GM21528 (cell line): ENCODE data around the gene SPATA2.
"Not testable (repeated sequence)": the region's sequence is repeated elsewhere in the genome, so short reads cannot be mapped to it uniquely, and the experiment has no call there.

Source experiments
- ATAC-seq: cut with Tn5 transposase; IDR thresholded peaks from one replicate; pipeline ENCODE4 v1.9.1; 2021; ENCODE audit warnings: mild to moderate bottlenecking, moderate library complexity; ENCODE audit not compliant: unreplicated experiment, low FRiP score

SPATA2 gene

DNA sequence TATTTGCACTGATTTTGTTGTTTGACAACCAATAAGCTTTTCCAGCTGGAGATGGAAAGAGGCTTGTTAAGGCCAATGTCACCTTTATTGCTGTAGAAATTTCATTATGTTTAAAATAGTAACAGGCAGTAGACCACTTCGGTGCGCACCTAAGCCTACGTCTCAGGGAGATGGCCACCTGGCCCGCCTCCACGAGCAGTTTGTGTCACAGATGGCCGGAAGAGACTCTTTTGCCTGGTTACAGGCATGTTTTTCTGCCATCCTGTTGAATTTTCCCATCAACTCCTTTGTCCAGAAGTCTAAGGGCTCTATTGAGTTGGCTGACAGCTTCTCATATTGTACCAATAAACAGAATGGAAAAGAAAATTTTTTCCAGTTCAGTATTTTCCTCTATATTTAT, 51.7 kb downstream of the SPATA2 start:
- no peak for ATAC-seq

DNA sequence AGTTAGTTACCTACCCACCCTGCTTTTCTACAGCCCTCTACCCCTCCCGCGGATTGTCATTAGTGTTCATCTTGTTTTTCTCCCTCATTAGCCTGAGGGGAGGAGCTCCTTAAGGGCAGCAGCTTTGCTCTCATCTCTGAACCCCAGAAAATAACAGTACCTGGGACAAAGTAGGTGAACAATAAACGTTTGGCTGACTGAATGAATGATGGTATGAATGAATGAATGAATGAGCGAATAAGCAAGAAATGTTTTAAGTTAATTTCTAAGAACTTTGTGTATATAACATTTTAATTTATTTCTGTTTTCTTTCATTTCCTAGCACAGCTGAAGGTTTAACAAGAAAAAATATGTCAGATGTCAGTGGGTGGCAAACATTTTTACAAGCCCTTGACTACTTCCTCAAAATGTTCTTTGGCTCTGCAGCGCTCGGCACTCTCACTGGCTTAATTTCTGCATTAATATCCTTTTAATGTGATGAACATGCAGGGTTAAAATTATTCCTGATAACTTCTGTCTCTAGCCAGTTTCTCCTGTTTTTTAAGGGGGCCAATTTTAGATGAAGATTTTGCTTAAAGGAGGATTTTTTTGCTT, 52.6 kb downstream of the SPATA2 start:
- ATAC-seq = no peak

DNA sequence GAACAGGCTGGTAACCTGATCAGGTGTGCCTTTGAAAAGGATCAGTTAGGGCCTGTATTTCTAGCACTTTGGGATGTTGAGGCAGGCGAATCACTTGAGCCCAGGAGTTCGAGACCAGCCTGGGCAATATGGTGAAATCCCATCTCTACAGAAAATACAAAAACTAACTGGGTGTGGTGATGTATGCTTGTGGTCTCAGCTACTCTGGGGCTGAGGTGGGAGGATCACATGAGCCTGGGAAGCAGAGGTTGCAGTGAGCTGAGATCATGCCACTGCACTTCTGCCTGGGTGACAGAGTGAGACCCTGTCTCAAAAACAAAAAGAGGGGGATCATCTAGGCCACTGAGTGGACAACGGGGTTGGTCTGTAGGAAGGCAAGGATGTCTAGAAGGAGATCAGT, 54.1 kb downstream of the SPATA2 start:
- ATAC-seq = not testable (repeated sequence)

DNA sequence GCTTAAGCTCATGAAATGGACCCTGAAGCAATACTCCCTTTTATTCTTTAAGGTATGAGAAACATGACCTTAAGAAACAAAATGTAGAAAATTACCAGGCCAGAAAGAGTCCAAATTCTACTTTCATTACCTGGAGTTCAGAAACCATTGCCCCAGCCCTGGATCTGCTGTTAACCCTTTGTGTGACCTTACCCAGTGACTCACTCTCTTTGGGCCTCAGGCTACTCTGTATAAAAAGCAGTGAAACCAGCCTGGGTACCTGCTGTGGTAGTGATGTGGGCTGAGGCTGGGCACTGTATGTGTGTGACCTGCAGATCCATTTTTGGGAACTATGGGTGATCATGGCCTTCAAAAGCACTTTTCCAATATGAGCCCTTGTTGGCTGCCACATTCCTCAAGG, 55.5 kb downstream of the SPATA2 start:
- no peak for ATAC-seq

DNA sequence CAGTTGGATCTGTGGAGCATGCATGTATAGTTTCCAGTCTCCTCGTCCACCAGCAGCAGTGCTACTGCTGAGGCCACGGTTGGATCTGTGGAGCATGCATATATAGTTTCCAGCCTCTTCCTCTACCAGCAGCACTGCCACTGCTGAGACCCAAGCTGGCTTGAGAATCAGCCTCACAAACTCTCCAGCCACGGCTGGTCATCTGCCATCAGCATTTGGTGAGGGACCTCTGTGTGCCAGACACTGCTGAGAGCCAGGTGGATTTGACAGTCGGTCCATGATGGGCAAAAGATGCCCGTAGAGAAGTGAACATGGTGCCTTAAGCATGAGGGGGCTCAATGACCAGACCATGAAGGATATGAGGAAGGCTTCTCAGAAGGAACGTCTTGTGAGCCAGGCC, 56.3 kb downstream of the SPATA2 start:
- no peak for ATAC-seq

DNA sequence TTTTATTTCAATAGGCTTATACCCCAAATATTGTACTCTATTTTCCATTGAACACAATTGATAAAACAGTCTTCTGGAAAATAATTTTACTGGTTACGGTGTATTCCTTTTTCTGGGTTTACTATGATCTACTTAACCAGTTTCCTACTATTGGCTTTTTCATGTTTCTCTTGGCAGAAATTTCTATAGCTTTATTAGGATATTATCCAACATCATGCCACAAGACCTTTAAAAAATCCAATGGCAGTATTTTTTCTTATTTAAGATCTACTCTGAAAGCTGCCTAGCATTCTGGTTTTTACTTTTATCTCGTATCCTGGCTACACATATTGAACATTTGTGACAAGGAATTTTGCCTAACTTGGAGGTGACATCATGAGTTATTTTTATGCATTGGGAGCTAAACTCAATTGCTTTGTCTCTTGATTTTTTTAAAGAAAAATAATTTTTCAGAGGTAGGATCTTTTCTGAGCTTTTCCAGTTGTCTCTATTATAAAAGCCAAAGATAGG, 57.2 kb downstream of the SPATA2 start:
- no peak for ATAC-seq

DNA sequence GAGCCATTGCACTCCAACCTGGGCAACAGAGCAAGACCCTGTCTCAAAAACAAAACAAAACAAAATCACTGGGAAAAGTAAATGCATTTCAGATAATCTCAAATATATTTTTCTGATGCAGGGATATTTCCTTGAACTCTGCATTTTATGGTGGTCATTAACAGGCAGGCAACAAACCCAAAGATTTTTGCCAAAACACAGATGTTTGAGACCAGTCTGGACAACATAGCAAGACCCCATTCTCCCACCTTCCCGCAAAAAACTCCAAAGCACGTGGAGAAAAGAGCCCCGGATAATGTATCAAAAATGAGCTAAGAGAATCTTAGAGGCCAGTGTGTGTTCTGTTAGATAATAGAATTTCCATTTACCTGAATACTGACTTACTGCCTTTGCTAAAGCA, 58.4 kb downstream of the SPATA2 start:
- no peak for ATAC-seq

DNA sequence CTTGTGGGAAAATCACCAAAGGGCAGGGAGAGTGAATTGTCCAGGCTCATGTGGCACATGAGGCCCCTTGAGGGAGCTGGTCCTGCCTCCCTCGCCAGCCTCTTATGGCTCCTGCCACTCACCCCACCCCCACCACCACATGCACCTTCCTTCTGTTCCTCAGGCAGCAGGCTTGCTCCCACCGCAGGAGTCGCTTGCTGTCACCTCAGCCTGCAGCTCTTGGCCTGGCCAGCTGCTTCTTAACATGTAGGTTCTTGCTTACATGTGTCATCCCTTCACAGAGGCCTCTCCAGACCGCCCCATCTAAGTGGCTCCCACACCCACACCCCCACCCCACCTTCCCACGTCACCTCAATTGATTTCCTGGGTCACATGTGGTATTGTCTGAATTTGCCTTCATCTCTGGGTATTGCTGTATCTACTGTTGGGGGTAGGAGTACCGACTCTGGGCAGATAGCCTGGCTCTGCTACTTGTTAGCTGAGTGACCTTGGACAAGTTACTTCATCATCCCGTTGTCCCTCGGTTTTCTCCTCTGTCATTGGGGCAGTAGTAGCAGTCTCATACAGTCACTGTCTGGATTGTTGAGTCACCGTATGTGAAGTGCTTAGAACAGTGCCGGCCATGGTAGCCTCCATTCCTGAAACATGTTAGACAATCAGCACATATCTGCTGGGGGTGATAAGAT, 61.0 kb downstream of the SPATA2 start:
- ATAC-seq = no peak

DNA sequence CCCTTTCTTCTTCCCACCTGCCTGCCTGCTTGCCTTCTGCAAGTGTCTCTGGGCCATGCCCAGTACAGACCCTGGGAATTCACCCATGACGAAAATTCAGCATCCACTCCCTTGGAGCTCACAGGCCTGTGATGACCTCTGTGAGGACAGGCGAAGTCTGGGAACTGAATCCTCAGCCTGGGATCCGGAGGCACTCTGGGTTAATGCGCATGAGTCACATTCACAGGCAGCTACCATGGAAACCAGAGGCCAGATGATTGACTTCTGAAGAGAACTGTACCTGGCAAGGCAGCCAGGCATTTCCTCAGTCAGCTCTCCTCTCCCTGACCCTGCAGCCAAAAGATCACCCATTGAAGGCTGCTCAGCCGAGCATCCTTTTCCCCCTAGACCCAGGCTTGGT, 61.7 kb downstream of the SPATA2 start:
- ATAC-seq = no peak
